Left hindlimb (tissue), 1 donor: ENCODE measurements around the gene HPCAL1.

Experiments used
- DNase-seq: peaks from one replicate; pipeline ENCODE4 v3.0.0-alpha.2; 2018

The HPCAL1 gene

DNA sequence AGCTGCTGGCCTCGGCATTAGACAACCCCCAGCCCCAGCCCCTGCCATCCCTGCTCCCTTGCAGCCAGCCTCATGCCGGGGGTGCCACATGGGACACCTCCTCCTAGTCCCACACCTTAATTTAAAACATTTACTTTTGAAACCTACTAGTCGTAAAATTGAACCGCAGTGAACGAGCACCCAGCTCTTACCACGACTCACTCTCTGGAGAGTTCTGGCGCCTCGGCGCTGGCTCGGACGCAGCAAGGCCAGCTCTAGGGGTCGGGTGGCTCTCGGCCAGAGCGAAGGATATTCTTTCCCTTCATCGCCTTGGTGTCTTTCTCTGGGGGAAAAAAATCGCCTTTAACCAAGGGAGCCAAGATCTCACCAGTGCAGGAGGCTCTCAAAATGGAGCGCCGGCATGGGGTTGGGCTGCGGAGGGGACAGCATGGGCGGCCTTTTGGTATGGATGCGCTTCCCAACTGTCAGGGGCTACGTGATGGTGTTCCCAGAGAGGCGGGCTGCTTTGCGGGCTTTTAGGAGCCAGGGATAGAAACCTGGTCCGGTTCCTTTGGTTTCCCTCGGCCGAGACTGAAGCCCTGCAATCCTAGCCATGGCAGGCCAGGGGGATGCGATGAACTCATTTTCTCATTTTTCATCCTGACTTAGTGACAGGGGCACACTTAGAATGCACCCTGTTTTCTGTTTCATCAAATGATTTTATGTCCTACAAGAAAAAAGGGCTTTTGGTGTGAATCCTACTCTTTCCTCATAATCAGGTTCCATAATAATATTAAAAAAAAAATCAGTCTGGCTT, 2.0 kb downstream of the HPCAL1 start:
- no peak for DNase-seq

DNA sequence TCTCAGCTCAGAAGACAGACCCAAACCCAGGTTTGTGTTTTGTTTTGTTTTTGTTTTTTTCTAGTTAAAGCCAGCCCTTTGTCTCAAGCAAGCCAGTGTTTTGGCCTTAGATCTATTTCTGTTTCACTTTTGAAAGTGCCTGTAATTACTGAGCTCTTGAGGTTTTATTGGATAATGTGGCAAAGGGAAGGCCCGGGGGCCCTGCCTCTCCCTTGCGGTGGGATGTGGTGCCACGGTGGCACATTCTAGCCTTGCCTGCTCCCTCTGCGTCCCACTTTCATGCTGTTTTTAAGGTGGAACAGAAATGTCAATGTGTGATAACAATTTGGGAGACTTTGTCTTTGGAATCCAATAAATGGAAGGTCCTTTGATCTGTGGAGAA, 2.5 kb downstream of the HPCAL1 start:
- DNase-seq: peak; percentile 48

DNA sequence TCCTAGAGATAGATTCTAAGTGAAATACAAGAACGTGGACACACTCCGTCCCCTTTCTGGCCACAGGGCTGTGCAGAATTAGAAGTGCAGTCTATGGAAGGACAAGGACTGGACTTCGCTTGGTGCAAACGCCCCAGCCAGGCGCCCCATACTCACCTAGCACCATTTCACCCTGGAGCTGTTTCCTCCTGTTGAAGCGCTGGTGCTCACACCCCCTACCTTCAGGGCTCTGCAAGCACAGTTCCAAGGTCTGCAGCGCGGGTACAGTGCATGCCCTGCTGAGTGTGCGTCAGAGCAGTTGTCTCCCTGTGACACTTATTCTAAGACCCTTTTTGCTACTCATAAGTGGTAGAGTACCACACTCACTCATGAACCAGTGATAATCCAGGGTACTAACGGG, 3.0 kb downstream of the HPCAL1 start:
- DNase-seq: no peak

DNA sequence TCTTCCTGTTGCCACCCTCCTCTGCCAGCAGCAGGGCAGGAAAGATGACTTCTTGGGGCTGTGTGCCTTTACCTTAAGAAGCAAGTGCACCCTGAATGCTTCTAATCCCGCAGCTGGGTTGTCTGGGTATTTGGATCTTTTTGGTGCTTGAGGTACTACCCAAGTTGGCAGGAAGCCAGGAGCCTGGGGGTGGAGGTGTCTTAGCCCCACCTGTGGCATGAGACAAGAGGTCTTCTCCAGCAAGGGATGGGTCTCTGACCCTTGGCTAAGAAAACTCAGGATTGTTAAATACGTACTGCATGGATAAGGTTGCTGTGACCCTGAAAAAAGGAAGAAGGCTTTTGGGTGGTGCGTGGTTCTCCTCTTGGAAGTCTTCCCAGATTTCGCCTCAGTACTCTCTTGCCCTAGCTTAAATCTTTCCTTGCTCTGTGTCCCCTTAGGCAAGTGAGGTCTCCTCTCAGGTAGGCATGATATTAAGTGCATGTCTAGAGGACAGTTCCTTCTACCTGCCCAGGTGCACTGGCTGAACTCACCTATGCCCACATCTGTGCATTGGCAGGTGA, 4.3 kb downstream of the HPCAL1 start:
- no peak for DNase-seq

DNA sequence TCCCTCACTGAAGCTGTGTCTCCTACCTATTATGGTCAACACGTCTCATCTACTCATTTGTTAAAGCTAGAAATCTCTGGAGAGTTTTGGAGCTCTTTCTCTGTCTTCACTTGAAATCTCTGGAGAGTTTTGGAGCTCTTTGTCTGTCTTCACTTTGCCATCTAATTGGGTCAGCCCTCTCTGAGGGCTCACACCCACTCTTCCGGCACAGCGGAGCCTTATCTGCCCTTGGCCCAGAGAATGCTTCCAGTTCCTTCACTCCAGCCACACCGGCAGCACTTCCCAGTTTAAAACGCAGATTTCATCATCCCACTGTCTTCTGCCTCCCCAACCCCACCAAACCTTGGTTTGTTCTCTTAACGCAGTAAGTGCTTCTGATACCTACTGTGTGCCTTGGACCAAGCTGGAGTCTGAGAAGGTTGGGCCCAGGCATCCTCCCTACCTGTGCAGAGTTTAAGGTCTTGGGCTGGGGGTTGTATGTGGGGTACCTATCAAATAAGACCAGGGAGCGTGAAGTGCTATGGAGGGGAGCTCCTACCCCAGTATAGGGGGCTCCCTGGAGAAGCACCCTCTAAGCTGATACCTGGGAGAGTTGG, 5.0 kb downstream of the HPCAL1 start:
- DNase-seq: no peak

DNA sequence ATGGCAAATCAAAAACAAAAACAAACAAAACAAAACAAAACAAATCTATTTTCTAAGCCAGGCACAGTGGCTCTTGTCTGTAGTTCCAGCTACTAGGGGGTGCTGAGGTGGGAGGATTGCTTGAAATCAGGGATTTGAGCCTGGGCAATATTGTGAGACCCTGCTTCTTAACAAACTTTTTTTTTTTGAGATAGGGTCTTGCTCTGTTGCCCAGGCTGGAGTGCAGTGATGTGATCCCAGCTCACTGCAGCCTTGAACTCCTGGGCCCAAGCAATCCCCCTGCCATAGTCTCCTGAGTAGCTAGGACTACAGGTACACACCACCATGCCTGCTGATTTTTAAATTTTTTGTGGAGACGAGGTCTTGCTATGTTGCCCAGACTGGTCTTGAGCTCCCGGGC, 6.2 kb downstream of the HPCAL1 start:
- DNase-seq: no peak

DNA sequence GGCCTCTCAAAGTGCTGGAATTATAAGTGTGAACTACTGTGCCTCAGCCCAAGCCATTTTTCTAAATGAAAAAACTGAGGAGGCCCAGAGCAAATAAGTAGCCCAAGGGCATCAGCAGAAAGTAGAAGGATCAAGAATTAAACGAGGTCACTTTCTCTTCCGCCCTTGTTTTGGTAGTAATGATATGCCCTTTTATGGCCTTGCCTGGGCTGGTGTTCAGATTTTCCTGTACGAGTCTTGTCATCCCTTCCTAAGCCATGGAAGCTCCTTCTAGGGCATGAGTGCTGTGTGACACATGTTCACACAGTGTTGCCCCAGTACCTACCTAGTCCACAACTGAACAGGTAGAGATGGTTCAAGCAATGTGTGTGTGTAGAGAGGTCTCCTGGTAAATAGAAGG, 6.6 kb downstream of the HPCAL1 start:
- no peak for DNase-seq

DNA sequence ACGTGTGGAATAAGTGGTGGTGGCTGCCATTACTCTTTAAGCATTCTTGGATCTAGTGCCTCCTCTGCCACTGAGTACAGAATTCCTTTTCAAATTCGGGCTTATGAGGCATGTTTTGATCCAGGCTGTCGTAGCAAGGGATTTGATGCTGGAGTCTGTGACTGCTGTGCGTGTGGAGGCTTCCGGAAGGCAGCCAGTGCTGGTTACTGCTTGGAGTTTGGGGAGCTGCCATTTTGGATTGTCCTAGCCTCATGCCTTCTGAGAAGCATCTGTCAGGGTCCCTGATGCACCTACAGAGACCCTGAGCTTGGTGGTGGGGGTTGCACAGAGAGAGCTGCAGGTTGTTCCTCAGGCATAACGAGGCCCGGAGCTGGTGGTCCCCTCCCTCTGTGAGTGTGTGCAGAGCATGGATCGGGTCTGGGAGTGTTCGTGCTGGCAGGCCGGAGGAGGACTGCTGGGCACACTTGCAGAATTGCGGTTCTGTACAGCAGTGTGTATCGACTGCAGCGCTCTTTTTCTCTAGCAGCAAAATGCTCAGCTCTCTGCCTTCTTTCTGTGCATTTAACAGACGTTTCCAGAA, 7.7 kb downstream of the HPCAL1 start:
- DNase-seq: no peak

DNA sequence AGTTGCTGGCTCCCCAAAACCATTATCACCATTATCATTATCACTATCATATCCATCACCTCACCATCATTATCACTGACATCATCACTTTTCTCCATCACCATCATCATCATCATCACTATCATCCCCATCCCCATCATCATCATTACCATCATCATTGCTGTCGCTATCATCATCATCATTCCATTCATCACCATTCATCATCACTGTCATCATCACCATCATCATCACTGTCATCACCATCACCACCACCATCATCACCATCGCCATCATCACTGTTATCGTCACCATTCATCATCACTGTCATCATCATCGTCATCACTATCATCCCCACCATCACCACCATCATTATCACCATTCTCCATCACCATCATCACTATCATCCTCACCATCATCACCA, 9.0 kb downstream of the HPCAL1 start:
- no peak for DNase-seq

DNA sequence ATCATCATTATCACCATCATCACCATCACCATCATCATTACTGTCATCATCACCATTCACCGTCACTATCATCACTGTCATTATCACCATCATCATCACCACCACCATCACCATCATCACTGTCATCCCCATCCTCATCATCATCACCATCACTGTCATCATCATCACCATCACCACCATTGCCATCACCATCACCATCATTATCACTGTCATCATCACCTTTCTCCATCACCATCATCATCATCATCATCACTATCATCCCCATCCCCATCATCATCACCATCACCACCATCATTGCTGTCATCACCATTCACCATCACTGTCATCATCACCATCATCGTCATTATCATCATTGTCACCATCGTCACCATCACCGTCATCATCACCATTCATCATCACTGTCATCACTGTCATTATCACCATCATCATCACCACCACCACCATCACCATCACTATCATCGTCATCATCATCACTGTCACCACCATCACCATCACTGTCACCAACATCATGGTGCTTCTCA, 9.8 kb downstream of the HPCAL1 start:
- DNase-seq: no peak

DNA sequence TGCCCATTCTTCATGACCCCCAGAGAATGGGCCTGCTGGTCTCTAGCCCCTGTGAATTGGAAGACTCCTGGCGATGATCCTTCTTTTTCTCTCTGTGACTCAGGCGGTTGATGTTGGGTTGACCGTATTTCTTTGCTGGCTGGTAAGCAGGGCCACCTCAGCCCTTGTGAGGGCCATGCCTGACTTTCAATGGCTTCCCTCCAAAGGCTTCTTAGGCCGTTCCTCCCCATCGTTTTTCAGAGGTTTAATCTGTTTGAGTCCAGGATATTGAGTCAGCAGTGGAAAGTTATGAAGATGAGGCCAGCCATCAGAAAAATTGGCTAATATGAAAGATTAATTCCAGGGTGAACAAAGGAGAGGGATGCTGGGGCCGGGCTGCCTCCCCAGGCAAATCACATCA, 13.6 kb downstream of the HPCAL1 start:
- no peak for DNase-seq

DNA sequence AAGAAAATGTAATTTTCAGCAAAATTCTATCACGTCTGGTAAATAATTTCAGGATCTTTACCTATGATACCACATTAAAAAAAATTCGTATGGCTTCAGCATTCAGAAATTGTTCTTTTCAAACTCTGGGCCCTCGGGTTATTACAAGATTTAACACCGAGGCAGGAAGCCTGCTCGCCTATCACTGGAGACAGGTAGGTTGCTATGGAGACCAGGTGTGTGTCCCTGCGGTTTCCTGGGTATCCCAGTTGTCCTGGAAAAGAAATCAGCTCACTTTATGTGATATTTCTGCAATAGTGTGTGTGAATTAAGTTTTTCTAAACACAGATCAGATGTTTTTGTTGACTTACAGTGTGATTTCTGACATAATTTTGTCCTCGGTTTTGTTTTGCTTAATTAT, 14.2 kb downstream of the HPCAL1 start:
- no peak for DNase-seq

DNA sequence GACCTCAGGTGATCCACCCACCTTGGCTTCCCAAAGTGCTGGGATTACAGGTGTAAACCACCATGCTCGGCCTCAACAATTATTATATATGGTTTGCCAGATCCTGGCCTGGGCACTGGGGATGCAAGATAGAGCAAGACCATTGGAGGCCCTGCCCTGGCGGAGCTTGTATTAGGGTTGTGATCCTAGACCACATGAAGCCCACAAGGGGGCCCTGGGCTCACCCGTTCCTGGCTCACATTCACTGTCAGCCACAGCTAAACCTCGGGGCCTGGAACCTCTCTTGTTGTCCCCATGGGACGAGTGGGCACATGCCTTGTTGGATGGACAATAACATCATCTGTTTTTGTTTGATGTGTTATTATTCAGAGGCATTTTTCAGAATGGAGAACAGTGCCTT, 14.9 kb downstream of the HPCAL1 start:
- DNase-seq: no peak

DNA sequence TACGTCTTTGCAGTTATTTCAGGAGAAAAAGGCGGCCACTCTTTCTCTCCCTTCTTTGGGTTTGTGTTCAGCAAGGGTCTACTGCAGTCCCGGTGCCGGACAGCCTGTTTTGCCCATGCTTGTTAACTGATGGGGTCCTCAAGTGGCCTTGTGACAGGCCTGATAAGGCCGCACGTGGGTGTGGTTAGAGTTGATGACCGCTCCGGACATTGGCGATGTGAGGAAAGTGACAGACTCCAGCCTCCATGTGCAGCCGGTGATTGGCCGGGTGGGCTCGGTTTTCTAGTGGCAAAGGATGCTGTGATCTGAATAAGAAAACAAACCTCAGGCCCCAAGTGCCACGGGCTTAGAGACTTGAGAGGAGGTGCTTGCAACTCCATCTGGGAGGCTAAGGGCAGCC, 15.6 kb downstream of the HPCAL1 start:
- no peak for DNase-seq

DNA sequence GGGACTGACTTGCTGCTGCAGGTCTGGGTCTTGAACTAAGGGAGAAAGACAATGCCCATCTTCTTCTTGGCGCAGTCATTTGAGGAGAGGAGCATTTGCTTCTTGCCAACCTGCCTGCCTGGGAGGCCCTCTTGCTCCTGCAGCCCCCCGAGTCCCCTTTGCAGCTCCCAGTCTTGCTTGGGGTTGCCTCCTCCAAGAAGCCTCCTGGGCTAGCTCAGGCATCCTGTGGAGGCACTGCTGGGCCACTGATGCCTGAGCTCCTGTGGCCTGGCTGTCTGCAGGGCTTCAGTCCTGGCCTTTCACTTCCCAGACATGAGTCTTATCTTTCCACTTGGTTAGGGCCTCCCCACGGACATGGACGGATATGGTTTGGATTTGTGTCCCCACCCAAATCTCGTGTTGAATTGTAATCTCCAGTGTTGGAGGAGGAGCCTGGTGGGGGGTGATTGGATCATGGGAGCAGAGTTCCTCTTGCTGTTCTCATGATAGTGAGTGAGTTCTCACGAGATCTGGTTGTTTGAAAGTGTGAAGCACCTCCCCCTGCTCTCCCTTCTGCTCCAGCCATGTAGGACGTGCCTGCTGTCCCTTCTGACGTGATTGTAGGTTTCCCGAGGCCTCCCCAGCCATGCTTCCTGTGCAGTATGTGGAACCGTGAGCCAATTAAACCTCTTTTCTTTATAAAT, 17.3 kb downstream of the HPCAL1 start:
- DNase-seq: no peak

DNA sequence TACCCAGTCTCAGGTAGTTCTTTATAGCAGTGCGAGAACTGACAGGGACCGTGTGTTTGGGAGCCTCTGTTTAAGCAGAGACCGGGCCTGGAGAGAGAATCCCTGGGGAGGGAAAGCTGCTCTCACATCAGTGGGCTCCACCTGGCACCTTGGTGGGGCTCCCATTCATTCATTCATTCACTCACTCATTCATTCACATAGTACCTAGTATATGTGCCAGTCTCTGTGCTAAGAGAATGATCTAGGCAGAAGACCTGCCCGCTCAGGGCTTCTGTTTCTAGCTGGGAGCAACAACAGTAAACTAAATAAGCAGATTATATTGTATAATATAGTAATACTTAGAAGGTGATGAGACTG, 17.8 kb downstream of the HPCAL1 start:
- no peak for DNase-seq

DNA sequence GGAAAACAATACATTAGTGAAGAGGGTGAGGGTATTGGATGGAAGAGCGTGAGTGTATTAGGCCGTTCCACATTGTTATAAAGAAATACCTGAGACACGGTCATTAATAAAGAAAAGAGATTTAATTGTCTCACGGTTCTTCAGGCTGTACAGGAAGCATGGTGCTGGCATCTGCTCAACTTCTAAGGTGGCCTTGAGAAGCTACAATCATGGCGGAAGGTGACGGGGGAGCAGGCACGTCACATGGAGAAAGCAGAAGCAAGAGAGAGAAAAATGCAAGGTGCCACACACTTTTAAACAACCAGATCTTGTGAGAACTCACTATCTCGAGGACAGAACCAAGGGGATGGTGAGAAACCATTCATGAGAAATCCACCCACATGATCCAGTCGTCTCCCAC, 18.2 kb downstream of the HPCAL1 start:
- no peak for DNase-seq

DNA sequence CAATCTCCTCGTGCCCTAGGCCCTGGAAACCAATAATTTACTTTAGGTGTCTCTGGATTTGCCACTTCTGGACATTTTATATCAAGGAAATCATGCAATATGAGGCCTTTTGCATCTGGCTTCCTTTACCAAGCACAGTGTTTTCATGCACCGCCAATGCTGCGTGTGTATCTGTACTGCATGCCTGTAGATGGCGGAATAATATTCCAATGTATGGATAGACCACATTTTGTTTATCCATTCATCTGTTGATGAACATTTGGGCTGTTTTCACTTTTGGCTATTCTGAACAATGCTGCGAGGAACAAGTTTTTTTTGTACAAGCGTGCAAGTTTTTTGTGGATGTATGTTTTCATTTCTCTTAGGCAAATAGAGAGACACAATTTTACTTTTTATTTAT, 18.9 kb downstream of the HPCAL1 start:
- DNase-seq: no peak

DNA sequence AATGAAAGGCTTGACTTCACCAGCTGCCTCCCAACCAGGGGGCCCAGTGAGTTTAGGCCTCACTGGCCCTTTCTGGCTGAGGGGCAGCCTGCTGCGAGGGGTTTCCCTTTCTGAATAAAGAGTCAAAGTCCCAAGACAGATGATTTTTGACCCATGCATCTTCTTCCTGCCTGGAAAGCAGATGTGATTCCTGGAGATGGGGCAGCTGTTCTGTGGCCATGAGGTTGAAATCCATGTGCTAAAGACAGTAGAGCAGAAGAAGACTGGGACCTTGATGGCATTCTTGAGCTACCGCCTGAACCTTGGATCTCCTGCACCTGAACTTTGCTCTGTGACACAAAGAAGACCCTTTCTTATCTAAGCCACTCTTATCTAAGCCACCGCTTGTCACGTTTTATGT, 19.8 kb downstream of the HPCAL1 start:
- no peak for DNase-seq

DNA sequence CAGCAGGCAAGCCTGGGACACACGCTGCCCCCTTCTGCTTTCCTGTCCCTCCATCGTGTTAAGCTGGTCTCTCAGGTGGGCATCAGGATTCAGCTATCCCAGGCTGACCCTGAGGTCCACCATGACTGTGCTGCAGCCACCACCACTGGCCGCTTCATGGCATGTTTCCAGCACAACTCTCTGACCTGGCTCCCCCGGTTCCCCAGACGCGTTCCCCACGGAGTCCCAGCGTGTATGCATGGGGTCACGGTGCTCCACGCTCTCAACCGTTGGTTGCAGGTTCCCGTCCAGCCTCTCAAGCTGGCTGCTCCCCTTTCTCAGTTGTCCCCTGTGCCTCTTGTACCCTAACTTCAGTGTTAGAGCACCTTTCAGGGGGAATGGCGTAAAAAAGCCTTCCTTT, 20.3 kb downstream of the HPCAL1 start:
- no peak for DNase-seq

DNA sequence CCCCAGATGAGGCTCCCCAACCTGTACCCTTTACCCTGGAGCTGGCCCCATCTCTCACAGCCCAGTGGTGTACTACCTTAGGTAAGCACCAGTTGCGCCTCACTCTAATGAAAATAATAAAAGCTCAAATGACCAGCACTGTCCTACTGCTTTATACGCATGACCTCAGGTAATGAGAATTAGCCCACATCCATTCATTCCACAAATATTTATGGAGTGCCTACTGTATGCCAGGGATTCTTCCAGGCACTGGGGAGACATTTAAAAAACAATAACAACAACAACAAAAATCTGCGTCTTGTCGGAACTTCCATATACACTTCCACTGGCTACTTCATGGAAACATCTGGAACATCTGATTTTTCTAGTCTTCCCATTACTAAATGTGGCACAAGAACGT, 20.8 kb downstream of the HPCAL1 start:
- no peak for DNase-seq

DNA sequence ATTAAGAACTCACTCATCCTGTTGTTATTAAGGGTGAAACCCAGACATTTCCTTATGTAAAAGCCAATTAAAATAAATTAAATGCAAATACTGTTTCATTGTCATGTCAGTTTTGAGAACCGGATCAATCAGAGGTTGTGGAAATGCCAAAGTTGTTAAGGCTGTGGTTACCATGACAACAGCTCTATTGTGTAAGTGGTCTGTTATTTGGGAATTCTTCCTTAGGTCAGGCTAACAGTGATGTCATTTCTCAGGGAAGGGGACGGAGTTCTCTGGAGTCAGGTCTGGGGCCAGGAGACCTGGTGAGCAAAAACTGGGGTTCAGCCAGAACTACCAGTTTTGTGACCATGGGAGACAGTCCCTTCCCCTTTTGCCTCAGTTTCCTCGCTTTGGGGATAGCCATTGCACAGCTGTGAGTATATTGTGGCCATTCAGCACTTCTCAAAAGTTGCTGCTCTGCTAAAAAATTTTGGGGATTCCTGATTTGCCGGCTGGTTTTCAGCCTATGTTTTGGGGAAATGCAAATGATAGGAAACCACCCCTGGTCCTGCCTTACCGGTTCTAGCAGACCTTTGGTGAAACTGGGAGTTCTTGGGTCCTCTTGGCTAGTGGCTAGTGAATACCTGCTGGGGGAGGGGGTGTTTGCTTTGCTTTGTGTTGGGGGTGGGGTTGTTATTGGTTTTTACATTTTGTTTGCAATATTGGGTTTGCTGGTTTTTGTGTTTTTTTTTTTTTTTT, 21.6 kb downstream of the HPCAL1 start:
- no peak for DNase-seq
